ENCODE measurements around the gene CLIC3. TPM values are rescaled to one million over a fixed set of nuclear protein-coding genes. Genes with fewer than 3 reads are reported as not detected.

Gene CLIC3
- total RNA-seq, 1 experiment from 2014 or later, result not detected

DNA sequence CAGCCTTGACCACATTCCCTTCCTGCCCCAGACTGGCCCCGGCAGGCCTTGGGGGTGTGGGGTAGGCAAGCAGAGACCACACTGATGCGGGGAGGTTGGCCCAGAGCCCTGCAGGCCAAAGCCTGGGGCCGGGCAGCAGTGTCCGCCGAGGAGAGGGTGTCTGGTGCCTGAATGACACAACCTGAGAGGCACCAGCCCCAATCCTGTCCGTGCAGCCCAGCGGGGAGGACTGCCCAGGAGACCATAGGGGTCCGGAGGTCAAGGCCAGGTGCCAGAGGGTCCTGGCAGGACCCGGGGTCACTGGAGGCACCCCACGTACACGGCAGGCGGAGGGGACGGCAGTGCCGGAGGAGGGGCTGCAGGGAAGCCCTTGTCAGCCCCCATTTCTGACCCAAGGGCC is 24.6 kb downstream of the CLIC3 start:
- POLR2A ChIA-PET (ENCODE audit: low non-redundant PET), result no interaction called here
- H3K4me1 ChIP-seq (ENCODE audit: insufficient read depth, low read length, poor library complexity, severe bottlenecking), result no peaks in the 10 kb centered on the region
- H3K9me3 ChIP-seq (ENCODE audit: low read depth, low read length, poor library complexity, severe bottlenecking), result no peaks in the 10 kb centered on the region
- intact Hi-C loops (cut with micrococcal nuclease; ENCODE audit: unreplicated experiment), result no loop called here
- H3K36me3 ChIP-seq (ENCODE audit: insufficient read depth, low read length, poor library complexity, severe bottlenecking), result no peaks in the 10 kb centered on the region
- no peak for DNase-seq (ENCODE audit: low spot score)
- H3K27me3 ChIP-seq (replicated peaks; ENCODE audit: insufficient read depth, low read depth, low read length, poor library complexity), result no peaks in the 10 kb centered on the region
- H3K4me3 ChIP-seq (ENCODE audit: low read depth, low read length, poor library complexity, severe bottlenecking), result no peak overlapping the region
- no TSS peak for BruUV-seq (replicated peaks)
- H3K27ac ChIP-seq (ENCODE audit: low read depth, low read length, poor library complexity, severe bottlenecking), result no peak overlapping the region
- CTCF ChIA-PET, result no interaction called here
- TF ChIP-seq EZH2 (IDR thresholded peaks at IDR 0.05; ENCODE audit: borderline replicate concordance, low read depth, low read length, poor library complexity, severe bottlenecking), result no peak
- TF ChIP-seq, protein P1, sequence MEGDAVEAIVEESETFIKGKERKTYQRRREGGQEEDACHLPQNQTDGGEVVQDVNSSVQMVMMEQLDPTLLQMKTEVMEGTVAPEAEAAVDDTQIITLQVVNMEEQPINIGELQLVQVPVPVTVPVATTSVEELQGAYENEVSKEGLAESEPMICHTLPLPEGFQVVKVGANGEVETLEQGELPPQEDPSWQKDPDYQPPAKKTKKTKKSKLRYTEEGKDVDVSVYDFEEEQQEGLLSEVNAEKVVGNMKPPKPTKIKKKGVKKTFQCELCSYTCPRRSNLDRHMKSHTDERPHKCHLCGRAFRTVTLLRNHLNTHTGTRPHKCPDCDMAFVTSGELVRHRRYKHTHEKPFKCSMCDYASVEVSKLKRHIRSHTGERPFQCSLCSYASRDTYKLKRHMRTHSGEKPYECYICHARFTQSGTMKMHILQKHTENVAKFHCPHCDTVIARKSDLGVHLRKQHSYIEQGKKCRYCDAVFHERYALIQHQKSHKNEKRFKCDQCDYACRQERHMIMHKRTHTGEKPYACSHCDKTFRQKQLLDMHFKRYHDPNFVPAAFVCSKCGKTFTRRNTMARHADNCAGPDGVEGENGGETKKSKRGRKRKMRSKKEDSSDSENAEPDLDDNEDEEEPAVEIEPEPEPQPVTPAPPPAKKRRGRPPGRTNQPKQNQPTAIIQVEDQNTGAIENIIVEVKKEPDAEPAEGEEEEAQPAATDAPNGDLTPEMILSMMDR (conservative IDR thresholded peaks at IDR 0.05; ENCODE audit: low read depth, low read length), result no peak

DNA sequence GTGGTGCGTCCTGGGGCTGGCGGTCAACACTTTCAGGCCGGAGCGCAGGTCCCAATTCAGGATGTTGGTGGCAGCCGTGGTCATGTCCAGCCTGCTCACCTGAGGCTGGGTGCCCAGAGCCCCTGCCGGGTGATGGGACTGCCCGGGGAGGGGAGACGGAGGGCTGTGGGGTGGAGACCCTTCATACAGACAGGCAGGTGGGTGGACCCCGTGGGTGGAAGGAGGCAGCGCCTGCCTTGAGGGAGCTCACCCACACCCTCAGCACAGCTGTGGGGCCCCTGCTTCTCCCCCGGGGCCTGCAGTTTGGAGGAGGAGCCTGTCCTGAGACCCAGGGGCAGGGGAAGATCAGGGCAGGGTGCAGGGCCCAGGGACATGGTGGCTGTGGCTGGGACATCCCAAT is 26.0 kb downstream of the CLIC3 start:
- DNase-seq (ENCODE audit: low spot score), result no peak
- no peaks in the 10 kb centered on the region for H3K27me3 ChIP-seq (replicated peaks; ENCODE audit: insufficient read depth, low read depth, low read length, poor library complexity)
- intact Hi-C loops (cut with micrococcal nuclease; ENCODE audit: unreplicated experiment), result no loop called here
- H3K36me3 ChIP-seq (ENCODE audit: insufficient read depth, low read length, poor library complexity, severe bottlenecking), result no peaks in the 10 kb centered on the region
- CTCF ChIA-PET, result no interaction called here
- TF ChIP-seq, protein P1 (conservative IDR thresholded peaks at IDR 0.05; ENCODE audit: low read depth, low read length), result no peak
- TF ChIP-seq EZH2 (IDR thresholded peaks at IDR 0.05; ENCODE audit: borderline replicate concordance, low read depth, low read length, poor library complexity, severe bottlenecking), result no peak
- no TSS peak for BruUV-seq (replicated peaks)
- H3K27ac ChIP-seq (ENCODE audit: low read depth, low read length, poor library complexity, severe bottlenecking), result no peak overlapping the region
- peaks cover 4% of the 10 kb centered on the region for H3K4me1 ChIP-seq (ENCODE audit: insufficient read depth, low read length, poor library complexity, severe bottlenecking)
- no peaks in the 10 kb centered on the region for H3K9me3 ChIP-seq (ENCODE audit: low read depth, low read length, poor library complexity, severe bottlenecking)
- POLR2A ChIA-PET (ENCODE audit: low non-redundant PET), result no interaction called here
- H3K4me3 ChIP-seq (ENCODE audit: low read depth, low read length, poor library complexity, severe bottlenecking), result no peak overlapping the region

DNA sequence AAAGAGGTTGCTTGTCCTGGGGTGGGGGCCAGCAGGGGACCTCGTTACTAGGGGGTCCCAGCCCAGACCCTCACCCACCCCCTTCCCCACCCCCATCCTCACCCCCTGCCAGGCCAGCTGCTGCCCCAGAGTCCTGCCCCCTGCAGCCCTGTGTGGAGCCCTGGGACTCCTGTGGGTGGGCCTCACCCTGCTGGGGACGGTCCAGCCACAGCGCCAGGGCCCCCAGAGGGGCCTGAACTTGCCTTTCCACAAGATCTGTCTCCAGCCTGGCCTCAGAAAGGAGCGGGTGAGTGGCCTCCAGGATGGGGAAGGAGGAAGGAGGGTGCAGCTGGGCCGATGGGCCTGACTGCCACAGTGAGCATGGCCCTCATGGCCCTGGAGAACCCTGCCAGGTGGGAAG is 26.6 kb downstream of the CLIC3 start:
- H3K9me3 ChIP-seq (ENCODE audit: low read depth, low read length, poor library complexity, severe bottlenecking), result no peaks in the 10 kb centered on the region
- intact Hi-C loops (cut with micrococcal nuclease; ENCODE audit: unreplicated experiment), result no loop called here
- TF ChIP-seq, protein P1 (conservative IDR thresholded peaks at IDR 0.05; ENCODE audit: low read depth, low read length), result no peak
- BruUV-seq (replicated peaks), result no TSS peak
- ChIA-PET POLR2A (ENCODE audit: low non-redundant PET) (interaction anchor here (0.5 kb wide), 1 partner anchor 13 kb away, joined by 5 read pairs; no protein-coding TSS in a partner anchor), CTCF (no interaction called here)
- no peaks in the 10 kb centered on the region for H3K36me3 ChIP-seq (ENCODE audit: insufficient read depth, low read length, poor library complexity, severe bottlenecking)
- no peak overlapping the region for H3K27ac ChIP-seq (ENCODE audit: low read depth, low read length, poor library complexity, severe bottlenecking)
- H3K27me3 ChIP-seq (replicated peaks; ENCODE audit: insufficient read depth, low read depth, low read length, poor library complexity), result no peaks in the 10 kb centered on the region
- DNase-seq (ENCODE audit: low spot score), result no peak
- H3K4me1 ChIP-seq (ENCODE audit: insufficient read depth, low read length, poor library complexity, severe bottlenecking), result peaks cover 4% of the 10 kb centered on the region
- no peak overlapping the region for H3K4me3 ChIP-seq (ENCODE audit: low read depth, low read length, poor library complexity, severe bottlenecking)

All from A673 (cell line).